GM18870 (cell line): ENCODE results near the gene TPRN.

Experiments
- ATAC-seq: cut with Tn5 transposase; IDR thresholded peaks from one replicate; pipeline ENCODE4 v1.9.1; 2021; ENCODE audit warnings: moderate library complexity; ENCODE audit not compliant: unreplicated experiment

TPRN gene

GRCh38 chr9:137191245-137191644, 9.3 kb downstream of the TPRN start:
- ATAC-seq, result no peak

- no peak for ATAC-seq
Observed at GRCh38 chr9:137190315-137190856, 10.2 kb downstream of the TPRN start.

- ATAC-seq, result no peak
Observed at GRCh38 chr9:137189297-137190295, 10.9 kb downstream of the TPRN start.

- ATAC-seq, result peak; percentile 84
Observed at GRCh38 chr9:137188490-137189296, 11.8 kb downstream of the TPRN start, which contains the start of the genes ANAPC2 and SSNA1. Gene ANAPC2, minus strand, starts transcription at chr9:137188560. Its CDS starts 28 bp downstream, at chr9:137188532. Gene SSNA1, plus strand, starts transcription at chr9:137188676. Its CDS starts 51 bp downstream, at chr9:137188727.

- ATAC-seq, result no peak
Observed at GRCh38 chr9:137188086-137188489, 12.5 kb downstream of the TPRN start.

GRCh38 chr9:137187386-137187785, 13.2 kb downstream of the TPRN start:
- no peak for ATAC-seq

GRCh38 chr9:137186385-137186784, 14.2 kb downstream of the TPRN start:
- no peak for ATAC-seq

- ATAC-seq, result no peak
Observed at GRCh38 chr9:137185921-137186320, 14.6 kb downstream of the TPRN start.

GRCh38 chr9:137184881-137185660, 15.5 kb downstream of the TPRN start:
- ATAC-seq, result no peak

GRCh38 chr9:137183980-137184595, 16.5 kb downstream of the TPRN start:
- ATAC-seq, result no peak

GRCh38 chr9:137182836-137183235, 17.7 kb downstream of the TPRN start:
- no peak for ATAC-seq

GRCh38 chr9:137181680-137182079, 18.9 kb downstream of the TPRN start:
- ATAC-seq, result no peak

GRCh38 chr9:137180491-137180890, 20.1 kb downstream of the TPRN start:
- ATAC-seq, result no peak

- no peak for ATAC-seq
Observed at GRCh38 chr9:137179761-137180160, 20.8 kb downstream of the TPRN start.

GRCh38 chr9:137178939-137179630, 21.5 kb downstream of the TPRN start:
- no peak for ATAC-seq

GRCh38 chr9:137178201-137178938, 22.2 kb downstream of the TPRN start:
- ATAC-seq, result no peak

- ATAC-seq, result no peak
Observed at GRCh38 chr9:137176302-137177182, 24.0 kb downstream of the TPRN start.
